Stimulated activated CD4-positive, alpha-beta T cell treated with anti-CD3 and anti-CD28 coated beads, Interleukin-4, amount 100 ng/mL, for 1 hour (primary cell): ENCODE measurements around the gene PDIA4.
"Not testable (repeated sequence)": the region's sequence is repeated elsewhere in the genome, so short reads cannot be mapped to it uniquely, and the experiment has no call there.

Experiments
- DNase-seq: peaks from one replicate; pipeline ENCODE4 v3.0.0-alpha.2; 2020

Gene PDIA4, protein sequence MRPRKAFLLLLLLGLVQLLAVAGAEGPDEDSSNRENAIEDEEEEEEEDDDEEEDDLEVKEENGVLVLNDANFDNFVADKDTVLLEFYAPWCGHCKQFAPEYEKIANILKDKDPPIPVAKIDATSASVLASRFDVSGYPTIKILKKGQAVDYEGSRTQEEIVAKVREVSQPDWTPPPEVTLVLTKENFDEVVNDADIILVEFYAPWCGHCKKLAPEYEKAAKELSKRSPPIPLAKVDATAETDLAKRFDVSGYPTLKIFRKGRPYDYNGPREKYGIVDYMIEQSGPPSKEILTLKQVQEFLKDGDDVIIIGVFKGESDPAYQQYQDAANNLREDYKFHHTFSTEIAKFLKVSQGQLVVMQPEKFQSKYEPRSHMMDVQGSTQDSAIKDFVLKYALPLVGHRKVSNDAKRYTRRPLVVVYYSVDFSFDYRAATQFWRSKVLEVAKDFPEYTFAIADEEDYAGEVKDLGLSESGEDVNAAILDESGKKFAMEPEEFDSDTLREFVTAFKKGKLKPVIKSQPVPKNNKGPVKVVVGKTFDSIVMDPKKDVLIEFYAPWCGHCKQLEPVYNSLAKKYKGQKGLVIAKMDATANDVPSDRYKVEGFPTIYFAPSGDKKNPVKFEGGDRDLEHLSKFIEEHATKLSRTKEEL

DNA sequence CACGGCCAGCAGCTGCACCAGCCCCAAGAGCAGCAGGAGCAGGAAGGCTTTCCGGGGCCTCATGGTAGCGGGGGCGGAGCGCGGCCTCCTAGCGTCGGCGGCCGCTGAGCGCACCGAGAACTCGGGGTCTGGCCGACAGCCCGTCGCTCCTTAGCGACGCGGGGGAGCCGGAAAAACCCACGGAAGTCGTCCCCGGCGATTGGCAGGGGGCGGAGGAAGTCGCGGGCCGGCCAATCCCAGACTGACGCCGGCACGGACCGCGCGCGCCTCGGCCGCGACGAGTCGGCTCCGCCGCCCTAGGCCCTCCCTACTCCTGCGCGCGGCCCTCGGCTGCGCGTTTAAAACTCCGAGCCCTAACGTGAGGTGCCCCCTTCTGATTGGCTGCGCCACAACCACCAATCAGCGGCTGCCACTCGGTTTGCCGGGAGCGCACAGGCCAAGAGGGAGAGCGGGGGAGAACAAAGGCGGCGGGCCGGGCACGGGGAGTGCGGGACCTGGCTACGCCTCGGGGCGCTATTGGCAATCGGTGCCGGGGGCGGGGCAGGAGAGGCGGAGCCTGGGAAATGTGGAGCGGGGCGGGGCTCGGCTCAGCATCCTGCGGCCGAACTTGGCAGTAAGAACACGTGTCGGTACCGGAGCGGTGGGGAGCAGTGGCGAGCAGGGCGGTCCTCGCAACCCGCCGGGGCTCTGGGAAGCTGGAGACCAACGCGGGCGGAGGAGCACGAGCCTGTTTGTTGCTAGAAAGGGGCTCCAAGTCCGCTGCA, at the start of gene PDIA4:
TSS of gene PDIA4 (minus strand) at position 160 of the 764 bp plus-strand sequence. CDS start at position 63, 97 bp downstream.
- DNase-seq: peak; percentile 100

DNA sequence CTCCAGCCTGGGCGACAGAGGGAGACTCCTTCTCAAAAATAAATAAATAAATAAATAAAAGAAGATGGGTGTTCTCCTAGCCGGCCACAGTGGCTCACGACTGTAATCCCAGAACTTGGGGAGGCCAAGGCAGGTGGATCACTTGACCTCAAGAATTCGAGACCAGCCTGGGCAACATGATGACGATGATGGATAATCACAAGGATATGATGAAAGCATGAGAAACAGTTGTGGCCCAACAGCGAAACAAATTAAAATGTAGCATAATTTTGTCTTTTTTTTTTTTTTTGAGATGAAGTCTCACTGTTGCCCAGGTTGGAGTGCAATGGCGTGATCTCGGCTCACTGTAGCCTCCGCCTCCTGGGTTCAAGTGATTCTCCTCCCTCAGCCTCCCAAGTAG, 49.3 kb upstream of the PDIA4 start:
- no peak for DNase-seq

DNA sequence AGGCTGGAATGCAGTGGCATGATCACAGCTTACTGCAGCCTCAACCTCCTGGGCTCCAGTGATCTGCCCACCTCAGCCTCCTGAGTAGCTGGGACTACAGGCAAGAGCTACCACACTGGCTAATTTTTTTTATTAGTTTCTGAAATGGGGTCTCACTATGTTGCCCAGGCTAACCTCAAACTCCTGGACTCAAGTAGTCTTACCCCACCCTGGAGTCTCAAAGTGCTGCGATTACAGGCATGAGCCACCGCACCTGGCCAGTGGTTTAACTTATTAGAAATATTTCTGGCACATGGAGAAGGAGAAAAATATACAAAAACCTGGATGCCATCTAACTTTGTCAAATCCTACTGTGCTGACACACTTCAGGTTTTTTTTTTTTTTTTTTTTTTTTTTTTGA, 47.0 kb upstream of the PDIA4 start:
- no peak for DNase-seq

DNA sequence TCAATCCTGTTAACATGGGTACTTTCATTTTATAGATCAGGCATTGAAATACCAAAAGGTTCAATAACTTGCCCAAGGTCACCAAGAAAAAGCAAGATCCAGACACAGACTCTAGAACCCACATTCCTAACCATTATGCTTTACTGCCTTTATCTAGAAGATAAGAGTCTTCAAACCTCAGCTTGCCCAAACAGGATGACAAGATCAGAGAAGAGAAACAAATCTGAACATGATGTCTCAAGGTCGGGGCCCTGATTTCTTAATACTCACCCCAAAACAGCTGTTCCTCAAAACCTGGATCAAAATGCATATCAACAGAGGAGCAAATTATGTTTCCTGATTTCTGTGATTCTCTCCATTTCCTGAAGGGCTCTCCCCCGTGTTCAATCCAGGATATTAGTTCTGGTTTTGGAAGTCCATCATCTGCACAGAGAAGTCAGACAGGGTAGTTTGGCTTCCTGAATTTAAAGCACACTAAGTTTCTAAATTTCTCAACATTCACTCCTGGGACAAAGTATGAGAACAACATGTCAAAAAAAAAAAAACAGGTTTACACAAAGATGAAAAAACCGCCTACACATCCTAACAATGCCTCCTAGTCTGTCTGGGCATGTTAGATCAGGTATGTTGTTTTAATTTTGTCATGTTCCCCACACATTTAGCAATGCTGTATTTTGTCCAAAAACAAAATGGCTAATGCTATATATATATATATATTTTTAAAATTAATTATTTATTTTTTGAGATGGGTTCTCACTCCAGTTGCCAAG, 46.0 kb upstream of the PDIA4 start:
- no peak for DNase-seq

DNA sequence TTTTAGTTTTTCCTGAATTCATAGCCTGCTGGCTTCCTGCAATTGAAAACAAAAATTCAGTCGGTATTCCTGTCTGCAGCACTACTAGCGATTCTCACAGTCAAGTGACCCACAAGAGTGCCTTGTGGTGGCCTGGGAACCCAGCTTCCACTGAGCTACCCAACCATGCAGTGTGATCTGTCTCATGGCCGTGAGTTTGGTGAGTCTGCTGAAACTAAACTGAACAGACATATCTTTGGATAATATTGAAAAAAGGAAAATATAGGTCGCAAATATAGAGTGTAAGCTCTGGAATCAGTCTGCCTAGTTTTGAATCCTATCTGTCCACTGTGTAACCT, 44.1 kb upstream of the PDIA4 start:
- no peak for DNase-seq

DNA sequence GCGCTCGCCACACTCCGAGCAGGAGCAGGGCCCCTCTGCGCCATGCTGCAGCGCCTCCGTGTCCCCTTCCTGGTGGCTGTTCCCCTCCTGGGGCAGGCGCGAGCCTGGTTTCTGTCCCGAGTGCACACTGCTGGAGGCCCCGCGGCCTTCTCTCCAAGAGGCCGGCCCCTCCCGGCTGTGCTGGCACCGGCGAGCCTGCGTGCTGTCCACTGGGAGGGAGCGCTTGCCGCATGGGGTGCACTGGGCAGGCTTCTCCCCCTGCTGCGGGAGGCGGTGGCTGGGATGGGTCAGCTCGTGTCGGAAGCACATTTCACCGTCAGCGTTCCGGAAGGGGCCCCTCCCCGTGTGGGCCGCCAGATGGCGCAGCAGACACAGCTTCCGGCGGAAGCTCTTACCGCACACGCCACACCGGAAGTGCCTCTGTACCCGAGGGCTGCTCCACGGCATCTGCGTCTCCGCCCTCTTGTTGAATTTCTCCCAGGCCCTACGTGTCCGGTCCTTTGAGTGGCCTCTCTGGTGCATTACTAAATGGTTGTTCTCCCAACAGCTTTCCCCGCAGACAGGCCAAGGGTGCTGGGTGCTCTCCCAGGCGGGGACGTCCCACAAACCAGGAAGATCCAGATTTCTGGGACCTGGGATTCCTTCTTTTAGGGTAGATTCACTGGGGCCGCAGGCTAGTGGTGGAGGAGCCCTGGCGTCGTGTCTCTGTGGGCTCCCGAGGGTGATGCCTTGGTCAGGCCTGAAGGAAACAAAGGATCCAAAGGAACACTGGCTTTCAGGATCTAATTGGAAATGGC, 43.5 kb upstream of the PDIA4 start:
- DNase-seq: peak; percentile 52

DNA sequence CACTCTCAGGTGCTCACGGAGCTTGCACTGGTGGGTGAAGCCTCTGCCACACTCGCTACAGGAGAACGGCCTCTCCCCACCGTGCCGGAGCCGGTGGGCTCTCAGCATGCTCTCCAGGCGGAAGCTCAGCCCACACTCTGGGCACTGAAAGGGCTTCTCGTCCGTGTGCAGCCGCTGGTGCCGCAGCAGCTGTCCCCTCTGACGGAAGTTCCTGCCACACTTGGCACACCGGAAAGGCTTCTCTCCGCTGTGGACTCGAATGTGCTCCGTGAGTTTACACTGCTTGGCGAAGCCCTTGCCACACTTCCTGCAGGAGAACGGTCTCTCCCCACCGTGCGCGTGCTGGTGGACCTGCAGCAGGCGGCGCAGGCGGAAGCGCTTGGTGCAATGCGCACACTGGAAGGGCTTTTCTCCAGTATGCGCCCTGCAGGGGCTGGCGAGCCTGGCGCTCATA, 42.9 kb upstream of the PDIA4 start:
- DNase-seq: no peak

DNA sequence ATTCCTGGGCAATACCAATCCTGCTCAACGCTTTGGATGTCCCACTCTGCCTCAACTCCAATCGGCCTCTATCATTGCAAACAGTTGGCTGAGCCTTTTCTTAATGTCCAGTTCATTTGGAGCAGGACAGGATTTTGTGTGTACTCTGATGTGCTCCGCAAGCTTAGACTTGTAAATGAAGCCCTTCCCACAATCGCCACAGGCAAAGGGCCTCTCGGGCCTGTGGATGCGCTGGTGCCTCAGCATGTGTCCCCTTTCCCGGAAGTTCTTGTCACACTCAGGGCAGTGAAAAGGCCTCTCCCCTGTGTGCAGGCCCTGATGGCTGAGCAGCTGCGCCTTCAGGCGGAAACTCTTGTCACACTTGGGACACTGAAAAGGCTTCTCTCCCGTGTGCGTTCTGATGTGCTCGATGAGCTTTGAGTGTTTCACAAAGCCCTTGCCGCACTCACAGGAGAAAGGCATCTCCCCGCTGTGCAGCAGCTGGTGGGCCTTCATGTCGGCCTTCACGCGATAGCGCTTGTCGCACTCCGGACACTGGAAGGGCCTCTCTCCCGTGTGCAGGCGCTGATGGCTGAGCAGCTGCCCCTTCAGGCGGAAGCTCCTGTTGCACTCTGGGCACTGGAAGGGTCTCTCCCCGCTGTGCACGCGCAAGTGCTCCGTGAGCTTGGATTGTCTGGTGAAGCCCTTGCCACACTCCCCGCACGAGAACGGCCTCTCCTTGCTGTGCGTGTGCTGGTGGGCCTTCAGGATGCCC, 42.2 kb upstream of the PDIA4 start:
- DNase-seq: no peak

DNA sequence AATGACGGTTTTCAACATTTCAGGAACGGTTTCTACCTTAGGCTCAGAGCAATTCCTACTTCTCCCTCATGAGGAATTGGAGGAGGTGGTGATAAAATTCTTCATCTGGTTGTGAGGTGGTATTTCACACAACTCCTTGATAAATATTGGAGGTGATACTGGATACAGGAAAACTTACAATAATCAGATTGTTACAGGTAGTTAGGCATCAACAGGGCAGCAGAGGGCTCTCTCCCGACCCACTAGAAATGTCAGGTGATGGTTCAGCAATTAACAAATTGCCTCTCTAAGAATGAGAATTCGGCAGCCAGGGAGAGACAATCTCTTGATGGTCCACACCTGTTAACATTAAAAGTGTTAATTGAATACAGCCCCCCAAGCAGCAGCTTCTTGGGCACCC, 39.6 kb upstream of the PDIA4 start:
- no peak for DNase-seq

DNA sequence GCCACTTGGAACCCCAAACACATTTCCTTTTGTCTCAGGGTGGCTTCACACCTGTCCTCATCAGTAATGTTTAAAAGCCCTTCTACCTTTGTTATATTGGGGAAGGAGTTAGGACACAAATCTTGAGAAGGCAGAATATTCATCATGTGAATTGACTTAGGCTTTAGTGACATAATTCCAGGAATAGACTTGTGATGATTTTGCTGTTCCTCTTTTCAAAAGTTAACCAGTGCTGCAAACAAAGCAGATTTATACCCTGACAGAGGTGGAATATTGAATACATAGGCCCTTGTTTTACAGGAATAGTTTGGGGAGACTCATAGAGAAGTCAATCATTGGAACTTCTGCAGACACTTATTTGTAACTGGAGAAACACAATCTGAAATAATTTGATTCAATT, 35.2 kb upstream of the PDIA4 start:
- no peak for DNase-seq

DNA sequence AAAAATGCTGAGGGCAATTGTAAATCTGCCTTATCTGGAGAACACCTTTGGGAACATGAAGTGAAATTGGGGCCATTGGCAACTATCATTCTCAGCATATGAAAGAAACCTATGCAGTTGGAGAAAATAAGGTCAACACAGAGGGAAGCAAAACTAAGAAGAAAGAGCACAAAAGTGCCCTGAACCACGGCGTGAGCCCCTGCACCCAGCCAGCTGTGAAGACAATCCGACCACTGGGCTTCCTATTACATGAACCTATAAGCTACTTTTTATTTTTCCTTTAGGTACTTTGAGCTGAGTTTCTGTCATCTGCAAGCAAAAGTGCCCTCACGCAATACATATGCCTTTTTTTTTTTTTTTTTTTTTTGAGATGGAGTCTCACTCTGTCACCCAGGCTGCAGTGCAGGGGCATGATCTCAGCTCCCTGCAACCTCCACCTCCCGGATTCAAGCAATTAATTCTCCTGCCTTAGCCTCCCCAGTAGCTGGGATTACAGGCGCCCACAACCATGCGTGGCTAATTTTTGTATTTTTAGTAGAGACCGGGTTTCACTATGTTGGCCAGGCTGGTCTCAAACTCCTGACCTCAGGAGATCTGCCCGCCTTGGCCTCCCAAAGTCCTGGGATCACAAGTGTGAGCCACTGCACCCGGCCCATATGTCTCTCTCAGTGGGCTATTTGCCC, 34.1 kb upstream of the PDIA4 start:
- DNase-seq: not testable (repeated sequence)

DNA sequence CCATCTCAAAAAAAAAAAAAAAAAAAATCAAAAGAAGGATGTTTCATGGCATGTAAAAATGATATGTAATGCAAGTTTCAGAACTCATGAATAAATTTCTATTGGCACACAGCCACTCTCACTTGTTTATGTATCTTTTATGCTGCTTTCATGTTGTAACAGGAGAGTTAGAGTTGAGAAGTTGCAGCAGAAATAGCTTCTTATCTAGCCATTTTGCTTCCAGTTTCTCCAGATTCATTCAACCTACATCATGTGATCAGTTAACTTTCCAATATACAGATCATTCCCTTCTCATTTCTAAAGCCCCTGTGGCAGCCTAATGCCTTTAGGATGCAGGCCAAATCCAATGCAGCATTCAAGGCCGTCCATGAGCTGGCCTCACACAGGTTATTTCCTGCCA, 31.9 kb upstream of the PDIA4 start:
- no peak for DNase-seq

DNA sequence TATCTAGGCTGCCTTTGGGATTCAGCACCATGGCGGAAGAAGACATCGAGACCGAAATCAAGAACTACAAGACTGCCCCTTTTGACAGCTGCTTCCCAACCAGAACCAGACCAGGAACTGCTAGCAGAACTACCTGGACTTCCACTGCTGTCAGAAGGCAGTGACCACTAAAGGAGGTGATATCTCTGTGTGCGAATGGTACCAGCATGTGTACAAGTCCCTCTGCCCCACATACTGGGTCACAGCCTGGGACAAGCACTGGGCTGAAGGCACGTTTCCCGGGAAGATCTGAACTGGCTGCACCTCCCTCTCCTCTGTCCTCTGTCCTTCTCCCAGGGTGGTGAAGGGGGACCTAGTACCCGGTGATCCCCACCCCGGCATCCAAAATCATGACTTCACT, 25.6 kb upstream of the PDIA4 start:
- no peak for DNase-seq

DNA sequence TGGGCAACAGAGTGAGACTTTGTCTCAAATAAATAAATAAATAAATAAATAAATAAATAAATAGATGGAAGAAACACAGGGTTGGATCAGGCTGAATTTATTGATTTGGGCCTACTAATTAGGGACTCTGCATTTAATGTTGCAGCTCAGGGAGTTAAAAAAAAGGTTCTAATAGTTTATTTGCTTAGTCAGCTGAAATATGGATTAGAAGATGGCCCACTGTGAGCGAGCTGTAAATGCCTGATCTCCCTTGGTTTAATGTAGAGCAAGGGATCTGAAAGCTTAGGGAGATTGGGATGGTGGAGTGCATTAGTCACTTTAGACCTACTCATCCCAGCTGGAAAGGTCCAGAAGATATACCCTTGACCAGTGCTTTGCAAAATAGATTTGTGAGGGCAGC, 25.1 kb upstream of the PDIA4 start:
- DNase-seq: no peak

DNA sequence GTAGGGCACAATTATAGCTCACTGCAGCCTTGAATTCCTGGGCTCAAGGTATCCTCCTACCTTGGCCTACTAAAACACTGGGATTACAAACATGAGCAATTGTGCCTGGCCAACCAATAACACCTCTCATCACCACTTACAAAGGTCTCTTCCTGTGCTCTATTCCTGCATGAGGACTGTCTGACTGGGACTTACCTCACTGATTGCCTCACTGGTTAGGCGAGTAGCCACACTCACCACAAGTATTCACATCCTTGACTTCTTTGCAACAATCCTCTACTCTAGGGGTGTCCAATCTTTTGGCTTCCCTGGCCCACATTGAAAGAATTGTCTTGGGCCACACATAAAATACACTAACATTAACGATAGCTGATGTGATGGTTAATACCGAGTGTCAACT, 22.6 kb upstream of the PDIA4 start:
- no peak for DNase-seq

DNA sequence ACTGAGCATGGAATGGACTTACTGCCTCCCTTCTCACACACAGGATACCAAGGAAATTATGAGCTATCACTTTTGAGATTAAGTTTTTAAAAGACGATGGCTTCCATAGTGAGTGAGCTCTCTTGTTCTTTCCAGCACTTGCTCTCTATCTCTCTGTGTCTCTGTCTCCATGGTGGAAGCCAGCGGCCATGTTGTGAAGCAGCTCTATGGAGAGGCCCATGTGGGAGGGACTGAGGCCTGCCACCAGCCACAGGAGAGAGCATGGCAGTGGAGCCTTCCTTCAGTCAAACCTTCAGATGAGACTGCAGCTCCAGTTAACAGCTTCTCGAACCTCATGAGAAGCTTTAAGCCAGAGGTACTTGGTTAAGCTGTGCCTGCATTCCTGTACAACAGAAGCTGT, 20.5 kb upstream of the PDIA4 start:
- no peak for DNase-seq

DNA sequence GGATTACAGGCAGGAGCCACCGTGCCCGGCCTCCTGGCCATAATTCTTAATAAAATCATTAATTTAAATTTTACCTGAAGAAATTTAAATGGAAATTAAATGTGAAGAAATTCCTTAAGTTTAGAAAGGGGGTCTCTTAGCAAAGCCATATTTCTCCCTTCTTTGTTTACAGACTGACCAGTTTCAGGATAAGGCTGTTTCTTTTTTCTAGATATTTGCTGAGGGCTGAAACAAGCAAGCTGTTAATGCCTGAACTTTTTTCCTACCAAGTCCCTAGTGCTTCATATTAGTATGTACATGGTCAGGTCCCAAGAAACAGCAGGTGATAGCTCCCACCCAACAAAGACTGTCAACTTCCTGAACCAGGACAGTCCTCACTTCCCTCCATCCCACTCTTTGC, 18.1 kb upstream of the PDIA4 start:
- no peak for DNase-seq

DNA sequence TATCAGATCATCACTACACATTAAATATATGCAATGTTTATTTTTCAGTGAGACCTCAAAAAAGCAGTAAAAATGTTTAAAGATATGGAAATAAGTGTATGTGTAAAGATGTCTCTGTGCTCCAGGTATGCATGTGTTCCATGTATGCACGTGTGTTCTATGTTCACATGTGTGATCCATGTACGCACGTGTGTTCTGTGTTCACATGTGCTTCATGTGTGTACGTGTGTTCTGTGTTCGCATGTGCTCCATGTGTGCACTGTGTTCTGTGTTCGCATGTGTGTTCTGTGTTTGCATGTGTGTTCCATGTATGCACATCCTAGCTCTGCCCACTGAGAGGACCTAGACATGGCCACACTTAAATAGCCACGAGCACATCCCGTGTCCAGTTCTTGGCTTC, 15.6 kb upstream of the PDIA4 start:
- no peak for DNase-seq

DNA sequence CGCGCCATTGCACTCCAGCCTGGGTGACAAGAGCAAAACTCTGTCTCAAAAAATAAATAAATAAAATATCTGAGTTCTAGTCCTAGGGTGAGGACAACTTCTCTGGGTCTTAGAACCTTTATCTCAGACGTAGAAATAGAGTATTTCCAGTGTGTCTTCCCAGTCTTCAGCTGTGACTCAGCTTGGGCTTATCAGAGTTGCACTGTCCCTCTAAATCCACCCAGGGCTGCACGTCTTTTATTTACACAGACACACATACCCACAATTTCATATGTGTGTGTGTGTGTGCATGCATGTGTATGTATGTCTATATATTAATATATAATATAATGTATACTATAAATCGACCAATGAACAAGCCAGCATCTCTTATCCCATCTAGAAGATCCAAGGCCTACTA, 13.0 kb upstream of the PDIA4 start:
- DNase-seq: no peak

DNA sequence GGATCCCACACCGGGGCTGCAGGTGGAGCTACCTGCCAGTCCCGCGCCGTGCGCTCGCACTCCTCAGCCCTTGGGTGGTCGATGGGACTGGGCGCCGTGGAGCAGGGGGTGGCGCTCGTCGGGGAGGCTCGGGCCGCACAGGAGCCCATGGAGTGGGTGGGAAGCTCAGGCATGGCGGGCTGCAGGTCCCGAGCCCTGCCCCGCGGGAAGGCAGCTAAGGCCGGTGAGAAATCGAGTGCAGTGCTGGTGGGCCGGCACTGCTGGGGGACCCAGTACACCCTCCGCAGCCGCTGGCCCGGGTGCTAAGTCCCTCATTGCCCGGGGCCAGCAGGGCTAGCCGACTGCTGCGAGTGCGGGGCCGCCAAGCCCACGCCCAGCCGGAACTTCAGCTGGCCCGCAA, 10.3 kb upstream of the PDIA4 start:
- not testable (repeated sequence) for DNase-seq

DNA sequence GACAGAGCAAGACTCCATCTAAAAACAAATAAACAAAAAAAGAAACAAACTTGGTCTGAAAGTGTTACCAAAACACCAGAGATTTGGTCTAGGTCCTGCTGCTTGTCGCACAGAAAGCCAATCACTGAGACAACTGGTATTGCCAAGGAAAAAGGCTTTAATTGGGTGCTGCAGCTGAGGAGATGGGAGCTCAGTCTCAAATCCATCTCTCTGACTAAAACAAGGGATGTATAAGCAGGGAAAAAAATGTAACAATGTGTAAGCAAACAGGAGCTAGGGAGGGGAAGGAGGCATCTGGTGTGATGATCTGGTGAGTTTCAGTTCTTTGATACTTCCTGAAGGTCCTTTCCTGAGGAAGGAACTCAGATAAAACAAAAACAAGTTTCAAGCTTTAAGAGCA, 8.4 kb upstream of the PDIA4 start:
- no peak for DNase-seq
